IPS DF 19.7 (cell line): Measurements from ENCODE around the gene ST6GALNAC2.

ENCODE experiments used
- DNase-seq: peaks from one replicate; pipeline ENCODE4 v3.0.0-alpha.2; 2013; ENCODE audit warnings: low read depth, low spot score

ST6GALNAC2 gene

DNA sequence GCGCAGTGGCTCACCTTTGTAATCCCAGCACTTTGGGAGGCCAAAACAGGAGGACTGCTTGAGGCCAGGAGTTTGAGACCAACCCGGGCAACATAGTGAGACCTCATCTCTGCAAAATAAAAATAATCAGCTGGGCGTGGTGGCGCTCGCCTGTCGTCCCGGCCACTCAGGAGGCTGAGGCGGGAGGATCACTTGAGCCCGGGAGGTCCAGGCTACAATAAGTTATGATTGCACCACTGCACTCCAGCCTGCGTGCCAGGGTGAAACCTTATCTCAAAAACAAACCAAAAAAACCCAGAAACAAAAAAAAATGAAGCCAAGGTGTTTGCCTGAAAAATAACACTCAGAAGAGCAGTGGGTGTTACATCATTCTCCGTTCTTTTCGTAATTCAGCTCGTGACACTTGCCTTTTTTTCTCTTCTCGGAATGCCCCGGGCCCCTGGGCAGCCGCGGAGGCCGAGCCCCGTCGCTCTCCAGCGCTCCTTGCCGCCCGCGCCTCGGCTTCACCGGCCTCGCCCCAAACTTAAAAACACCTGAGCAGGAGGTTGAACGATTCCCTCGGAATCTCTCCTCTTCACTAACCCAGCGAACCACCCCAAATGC is 28.8 kb downstream of the ST6GALNAC2 start:
- DNase-seq = no peak

DNA sequence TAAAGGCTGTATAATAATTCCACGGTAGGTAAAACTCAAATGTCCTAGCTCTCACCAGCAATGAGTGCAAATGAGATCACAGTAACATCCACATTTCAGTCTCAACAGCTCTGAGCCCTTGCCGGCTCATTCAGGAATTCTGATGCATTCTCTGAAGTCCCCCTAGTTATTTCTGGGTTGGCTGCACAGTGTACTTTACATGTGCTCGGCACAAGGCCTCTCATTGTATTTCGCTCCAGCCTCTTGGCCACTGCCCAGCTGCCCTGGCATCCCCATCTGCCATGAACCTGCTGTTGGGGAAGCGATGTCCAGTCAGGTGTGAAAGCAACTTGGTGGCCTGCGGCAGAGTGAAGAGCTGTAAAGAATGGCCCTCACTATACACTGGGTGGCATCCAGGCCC is 31.5 kb downstream of the ST6GALNAC2 start:
- no peak for DNase-seq

DNA sequence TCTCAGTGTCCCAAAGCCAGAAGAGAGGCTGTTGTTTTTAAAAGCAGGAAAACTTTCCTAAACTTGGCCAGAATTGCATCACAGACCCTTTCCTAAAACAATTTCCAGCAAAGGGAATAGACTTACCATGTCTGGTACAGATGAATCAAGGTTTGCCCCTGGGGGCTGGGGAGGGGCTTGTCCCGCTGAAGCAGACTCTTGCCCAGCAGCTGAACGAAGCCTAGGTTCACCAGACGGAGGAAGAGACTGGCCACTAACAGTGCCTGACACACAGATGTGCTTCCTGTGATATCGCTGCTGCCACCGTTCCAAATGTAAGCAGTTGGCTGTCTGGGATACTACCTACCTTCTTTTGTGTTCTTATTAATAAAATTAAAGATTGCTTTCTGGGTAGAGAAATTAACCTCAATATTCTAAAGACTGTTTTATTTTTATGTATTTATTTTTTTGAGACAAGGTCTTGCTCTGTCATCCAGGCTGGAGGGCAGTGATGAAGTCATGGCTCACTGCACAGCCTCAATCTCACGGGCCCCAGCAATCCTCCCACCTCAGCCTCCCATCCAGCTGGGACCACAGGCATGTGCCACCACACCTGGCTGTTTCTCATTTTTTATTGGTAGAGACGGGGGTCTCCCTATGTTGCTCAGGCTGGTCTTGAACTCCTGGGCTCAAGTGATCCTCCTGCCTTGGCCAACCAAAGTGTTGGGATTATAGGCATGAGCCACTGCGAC is 32.3 kb downstream of the ST6GALNAC2 start:
- no peak for DNase-seq

DNA sequence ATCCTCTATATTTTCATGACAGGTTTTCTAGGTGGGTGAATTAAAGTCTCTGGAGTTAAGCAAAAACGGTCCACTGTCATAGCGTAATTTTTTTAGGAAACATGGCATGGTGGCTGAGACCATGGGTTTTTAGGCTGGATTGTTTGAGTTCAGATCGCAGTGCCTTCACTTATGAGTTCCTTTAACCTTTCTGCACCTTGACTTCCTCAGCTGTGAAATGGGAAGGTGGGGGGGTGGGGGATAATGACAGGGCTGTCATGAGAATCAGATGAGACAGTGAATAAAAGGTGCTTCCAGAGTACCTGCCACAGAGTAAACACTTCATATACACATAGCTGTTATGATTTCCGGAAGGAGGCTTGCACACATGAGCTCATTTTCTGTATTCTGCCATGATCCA is 34.0 kb downstream of the ST6GALNAC2 start:
- no peak for DNase-seq

DNA sequence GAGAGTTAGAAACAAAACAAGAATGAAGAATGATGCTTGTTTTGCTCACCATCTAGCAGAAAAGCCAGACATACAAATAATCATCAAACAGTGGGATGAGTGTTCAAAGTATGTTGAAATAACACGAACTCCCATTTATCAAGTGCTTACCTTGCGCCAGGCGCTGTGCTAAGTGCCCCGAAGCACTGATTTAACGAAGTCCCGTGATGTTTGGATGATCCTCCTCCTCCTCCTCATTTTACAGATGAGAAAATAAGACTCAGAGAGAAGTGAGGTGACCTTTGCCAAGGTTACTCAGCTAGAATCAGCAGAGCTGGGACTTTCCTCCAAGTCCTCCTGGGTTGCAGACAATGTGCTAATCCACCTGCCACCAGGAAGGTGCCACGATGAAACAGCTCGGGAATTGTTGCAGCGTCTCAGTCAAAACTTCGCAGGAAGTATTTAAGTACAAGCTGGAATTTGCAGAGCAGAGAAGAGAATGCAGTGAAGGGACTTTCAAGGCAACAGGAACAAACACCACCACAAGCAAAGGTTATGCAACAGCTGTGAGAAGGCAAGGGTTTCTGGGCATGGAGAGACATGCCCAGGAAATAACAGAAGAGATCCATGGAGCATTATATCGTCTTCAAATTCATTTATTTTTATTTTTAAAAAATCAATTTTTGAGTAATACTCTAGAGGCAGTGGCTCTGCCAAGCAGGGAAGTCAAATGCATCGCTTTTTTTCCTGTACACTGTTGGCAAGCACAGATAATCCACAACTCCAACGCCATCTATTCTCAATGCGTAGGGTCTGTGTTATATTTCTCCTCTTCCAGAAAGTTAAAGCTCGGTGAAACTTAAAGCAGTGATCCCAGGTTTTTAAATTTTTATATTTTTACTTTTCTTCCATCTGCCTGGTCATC is 34.7 kb downstream of the ST6GALNAC2 start:
- DNase-seq = no peak

DNA sequence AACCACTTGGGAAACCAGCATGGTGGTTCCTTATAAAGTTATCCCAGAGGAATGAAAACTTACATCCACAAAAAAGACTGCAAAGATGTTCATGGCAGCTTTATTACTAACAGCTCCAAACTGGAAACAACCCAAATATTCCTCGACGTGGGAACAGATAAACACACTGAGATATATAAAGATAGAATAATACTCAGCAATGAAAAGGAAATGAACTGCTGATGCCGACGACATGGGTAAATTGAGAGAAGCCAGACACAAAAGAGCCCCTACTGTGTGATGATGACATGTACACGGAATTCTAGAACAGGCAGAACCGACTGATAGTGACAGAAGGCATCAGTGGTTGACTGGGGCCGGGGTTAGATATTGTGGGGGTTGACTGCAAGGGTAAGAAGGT is 36.1 kb downstream of the ST6GALNAC2 start:
- DNase-seq = no peak

DNA sequence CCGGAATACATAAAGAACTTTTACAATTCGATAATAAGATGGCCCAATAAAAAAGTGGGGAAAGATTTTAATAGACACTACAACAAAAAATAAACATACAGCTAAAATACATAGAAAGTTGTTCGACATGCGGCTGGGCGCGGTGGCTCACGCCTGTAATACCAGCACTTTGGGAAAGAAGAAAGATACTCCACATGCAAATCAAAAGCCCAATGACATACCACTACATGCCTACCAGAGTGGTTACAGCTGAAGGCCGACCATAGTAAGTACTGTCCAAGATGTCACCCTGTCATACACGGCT is 36.5 kb downstream of the ST6GALNAC2 start:
- DNase-seq = no peak

DNA sequence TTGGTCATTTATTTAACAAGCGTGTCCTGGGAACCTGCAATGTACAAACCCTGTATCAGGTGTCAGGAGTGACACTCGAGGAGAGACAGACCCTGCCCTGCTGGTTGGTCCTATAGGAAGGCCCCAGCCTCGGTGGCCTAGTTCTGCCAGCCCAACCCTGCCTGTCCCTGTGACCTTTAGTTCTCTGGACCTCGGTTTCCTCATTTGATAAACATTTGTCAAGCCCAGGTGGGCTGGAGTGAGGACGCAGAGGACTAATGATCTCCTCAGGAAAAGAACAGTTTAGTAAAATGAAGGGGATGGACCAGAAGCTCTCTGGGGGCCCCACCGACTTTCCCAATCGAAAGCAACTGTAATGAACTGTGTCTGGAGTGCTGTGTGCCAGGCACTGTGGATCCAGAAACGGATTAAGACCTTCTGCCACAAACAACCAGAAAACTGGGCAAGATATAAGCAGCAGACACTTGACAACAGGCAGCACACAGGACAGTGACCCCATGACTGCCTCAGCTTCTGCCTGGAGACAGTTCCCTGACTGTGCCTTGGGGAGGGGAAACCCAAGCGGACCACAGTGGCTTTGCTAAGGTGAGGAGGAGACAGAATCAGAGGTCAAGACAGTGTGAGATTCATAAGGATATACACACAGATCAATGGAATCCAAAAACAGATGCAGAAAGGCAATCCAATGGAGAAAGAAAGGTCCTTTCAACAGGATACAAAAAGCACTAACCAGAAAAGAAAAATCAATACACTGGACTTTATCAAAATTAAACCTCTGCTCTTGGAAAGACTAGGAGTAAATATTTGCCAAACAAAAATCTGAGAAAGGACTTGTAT is 37.1 kb downstream of the ST6GALNAC2 start:
- no peak for DNase-seq

DNA sequence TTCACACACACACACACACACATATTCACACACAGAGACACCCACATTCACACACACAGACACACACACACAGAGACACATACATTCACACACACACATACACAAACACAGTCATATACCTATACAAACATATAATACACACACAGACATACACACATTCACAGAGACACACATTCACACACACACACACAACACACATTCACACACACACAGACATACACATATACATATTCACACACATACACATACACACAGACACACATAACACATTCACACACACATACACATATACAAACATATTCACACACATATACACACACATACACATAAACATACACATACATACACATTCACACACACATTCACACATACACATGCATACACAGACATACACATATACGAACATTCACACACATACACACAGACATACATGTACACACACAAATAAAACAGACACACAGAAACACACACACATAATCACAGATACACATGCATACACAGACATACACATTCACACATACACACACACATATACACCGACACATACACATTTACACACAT is 37.9 kb downstream of the ST6GALNAC2 start:
- DNase-seq = no peak

DNA sequence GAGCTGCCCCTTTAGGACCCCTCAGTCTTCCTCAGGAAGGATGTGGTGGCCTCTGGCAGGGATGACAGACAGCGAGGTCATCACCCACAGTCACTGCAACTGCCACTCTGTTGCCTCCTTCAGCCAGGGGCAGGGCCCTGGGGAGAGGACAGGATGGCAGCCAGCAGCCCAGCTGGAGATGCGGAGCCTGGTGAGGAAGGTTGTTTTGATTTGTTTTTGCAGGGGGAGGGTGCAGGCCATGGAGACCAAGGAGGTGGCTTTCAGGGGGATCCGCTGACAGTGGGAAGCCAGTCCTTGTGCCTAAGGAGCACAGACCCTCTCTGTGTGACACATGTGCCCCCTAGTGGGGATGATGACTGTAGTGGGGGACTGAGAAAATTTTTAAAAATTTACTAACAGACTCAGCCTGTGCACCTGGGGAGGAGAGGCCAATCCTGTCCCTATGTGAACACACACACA is 38.4 kb downstream of the ST6GALNAC2 start:
- DNase-seq = no peak

DNA sequence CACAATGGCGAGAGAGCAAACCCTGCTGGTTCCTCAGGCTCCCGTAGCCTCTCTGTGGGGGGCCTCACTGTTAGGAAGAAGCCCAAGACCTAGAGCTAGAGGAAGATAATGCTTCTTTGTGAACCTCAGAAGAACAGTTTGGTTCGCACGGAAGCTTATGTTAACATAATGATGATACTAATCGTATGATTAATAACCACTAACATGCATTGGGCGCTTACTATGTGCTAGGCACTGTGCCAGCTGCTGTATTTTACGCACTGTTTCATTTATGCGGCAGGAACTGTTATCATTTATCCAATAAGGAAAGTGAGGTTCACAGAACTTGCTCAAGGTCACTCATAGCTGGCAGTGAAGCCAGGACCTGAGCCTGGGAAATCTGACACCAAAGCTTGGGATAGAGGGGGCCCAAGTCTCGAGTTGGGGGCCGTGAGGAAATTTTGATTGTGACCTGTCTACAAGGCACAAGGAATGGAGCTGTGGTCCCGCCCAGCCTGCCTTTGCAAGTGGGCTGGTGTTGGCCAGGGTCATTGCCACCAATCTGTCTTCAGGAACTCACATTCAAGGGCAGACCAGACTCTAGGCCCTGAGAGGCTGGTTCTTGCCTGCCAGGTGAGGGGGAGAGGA is 39.0 kb downstream of the ST6GALNAC2 start:
- DNase-seq = no peak

DNA sequence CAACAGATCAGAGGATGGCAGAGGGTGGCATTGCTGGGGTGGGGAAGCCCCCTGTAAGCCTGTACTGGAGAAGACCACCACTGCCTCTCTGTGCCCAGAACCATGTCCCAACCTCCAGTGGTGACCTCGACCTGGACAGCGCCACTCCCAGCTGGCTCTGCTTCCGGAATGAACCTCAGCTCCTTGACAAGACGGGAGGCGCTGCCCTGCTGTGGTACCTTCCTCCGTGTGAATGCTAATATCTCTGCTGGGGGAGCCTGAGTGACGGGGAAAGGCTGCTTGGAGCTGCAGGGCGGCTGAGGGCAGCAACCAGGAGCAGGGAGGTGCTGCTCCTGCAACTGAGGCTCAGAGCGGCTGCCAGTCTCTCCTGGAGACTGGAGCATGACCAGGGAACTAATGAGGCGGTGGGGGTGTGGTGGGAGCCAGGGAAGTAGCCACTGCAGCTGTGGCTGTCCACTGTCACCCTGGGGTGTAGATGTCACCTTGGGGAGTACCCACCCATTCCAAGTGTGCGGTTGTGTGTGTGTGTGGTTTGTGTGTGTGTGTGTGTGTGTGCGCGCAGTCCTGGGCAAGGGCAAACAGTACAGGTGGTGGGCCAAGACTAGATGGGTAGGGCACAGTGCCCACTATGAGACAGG is 39.6 kb downstream of the ST6GALNAC2 start:
- DNase-seq = no peak

DNA sequence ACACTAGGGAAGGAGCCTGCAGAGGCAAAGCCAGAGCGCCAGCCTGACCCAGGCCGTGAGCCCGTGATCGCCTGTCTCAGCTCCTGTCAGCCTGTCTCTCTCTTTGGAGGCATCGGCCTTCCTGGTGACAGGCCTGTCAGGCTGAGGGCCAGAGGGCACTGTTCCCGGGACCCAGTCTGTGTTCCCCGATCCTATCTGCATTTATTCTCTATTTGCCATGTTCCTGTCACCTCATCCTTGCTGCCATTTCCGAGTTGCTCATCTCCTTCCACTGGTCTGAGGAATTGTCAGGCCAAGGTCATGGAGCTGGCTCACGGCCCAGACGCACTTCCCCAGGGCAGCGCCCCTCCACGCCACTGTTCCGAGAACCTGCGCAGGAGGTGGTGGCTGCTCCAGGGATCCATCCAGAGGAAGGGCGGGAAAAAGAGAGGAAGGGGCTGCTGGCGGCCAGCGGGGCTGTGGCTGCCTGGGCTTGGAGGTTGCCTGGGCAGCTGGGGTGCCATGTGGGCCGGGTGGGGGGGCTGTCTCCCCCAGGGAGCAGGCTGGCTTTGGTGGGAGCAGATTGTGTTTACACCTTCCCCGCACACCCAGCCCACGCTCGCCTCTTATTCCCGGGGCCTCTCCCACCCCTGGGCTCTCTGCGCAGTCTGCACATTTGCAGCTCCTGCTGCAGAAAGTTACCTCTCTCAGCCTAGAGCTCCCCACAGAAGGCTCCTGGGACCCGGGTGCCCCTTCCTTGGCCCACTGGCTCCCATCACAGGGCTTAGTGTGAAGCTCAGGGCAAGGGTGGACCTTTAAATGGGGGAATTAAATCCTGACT is 40.9 kb downstream of the ST6GALNAC2 start:
- DNase-seq = no peak

DNA sequence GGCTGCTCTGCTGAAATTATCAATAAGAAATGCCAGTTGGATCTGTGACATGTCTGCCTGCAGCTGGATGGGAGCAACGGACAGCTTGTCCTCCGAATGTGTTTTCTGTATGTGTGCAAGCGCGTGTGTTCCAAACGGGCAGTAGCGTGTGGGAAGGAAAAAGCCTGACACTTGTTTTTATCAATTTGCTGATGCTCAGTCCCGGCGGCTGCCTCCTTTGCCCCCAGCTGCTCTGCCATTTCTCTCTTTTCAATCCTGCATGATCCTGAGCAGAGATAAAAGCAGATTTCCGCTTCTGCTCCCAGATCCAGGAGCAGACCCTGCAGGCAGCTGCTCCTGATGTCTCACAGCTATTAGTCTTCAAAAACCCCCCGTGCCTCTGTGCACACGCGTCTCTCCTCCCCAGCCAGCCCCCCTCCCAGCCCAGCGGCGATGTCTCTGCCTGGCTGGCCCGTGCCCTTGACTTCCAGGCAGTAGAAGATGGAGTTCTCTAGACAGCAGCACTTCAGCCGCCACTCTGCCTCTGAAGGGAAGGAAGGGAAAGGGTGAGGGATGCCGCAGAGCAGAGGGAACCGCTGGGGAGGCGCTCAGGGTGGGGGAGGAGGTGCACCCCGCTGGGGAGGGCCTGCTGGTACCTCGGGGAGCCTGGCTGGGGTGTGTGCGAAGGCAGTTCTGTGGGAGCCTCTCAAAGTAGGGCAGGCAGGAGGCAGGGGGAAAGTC is 41.7 kb downstream of the ST6GALNAC2 start:
- DNase-seq = no peak

DNA sequence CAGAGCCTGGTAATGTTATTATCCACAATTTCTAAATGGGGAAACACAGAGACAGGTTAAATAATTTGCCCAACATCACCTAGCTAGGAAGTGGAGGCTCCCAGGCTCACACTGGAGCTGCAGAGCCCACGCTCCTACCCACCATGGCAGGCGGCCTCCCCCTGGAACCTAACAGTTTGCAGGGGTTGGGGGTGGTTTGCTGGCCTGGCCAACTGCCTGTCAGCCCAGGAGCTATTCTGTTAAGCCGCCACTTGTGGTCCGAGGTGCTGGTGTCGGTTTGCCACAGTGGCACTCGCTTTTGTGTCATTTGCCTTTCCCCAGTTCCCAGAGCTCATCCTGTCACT is 42.2 kb downstream of the ST6GALNAC2 start:
- DNase-seq = no peak

DNA sequence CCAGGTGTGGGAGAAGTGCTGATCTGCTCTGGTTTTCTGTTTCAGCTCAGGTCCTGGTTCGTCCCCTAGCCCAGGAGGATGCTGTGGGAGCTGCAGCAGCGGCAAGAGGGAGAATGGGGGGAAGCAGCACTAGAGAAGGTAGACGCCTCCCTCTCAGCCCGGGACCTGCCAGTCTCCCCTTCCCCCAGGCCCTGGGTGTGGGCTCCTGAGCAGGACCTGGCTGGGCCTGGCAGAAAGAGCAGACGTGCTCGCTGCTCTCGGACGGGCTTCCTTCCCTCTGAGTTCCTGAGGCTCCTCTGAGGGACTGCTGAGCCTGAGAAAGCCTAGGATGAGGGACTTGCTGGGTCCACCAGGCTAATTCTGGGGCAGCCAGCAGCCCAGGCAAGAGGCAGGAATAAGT is 42.7 kb downstream of the ST6GALNAC2 start:
- no peak for DNase-seq

DNA sequence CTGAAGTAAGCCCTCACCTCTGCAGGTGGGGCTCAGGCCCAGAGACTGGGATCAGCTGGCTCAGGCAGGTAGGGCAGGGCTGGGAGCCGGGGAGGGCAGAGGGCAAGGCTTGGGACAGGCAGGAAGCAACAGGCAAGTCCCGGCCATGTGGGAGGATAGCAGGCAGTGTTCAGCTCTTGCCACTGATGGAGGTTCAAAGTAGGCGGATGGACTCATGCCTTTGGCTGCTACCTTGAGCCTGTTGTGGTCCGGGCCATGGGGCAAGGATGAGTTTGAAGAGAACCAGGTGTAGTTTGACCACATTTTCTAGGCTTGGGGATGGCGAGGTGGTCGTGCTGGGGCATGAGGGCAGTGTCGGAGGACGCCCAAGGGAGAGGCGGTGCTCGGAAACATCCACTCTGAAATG is 43.1 kb downstream of the ST6GALNAC2 start:
- DNase-seq = no peak

DNA sequence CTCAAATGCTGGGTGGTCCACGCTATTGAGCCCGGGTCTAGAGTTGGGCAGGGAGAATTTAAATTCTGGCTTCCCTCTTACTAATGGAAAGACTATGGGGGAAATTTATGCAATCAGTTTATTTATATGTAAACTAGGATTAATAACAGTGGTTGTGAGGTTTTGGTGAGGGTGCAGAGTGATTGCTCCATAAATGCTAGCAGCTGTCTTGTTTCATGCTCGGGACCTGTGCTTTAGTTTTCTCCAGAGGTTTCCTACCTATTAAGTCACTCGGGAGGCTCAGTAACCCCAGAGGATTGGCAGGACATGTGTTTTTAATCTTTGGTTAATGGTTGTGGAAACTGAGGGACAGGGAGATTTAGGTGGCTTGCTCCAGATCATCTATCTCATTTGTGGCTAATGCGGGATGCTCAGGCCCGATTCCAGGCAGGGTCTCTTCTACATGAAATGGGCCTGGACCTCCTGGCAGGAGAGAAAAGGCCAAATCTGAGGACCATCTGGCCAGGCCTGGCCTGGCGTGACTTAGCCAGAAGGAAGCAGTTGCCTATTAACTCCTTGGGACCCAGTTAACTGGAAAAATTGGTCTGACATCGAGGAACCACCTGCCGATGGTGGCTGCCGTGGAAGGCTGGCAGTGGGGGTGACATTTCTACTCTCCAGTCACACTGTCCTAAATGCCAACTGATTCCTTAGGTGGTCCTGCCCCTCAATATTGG is 43.8 kb downstream of the ST6GALNAC2 start:
- DNase-seq = no peak
